Endothelial cell of umbilical vein (primary cell): Measurements from ENCODE around the gene SERPIND1. TPM values are rescaled to one million over a fixed set of nuclear protein-coding genes. Genes with fewer than 3 reads are reported as not detected.

Experiments
- BruUV-seq: library from RNA; stranded (reverse); fragments of 400-500 nt; replicated peaks from 2 replicates; lab custom pipeline; 2021; lab: Mats Ljungman, UMichigan
- CTCF ChIA-PET: fragments of 300-600, 350-600 bp; sonication (Branson Sonifier 250); formaldehyde crosslinking; loops from one replicate; lab custom pipeline; 2021; ENCODE audit warnings: antibody characterized with exemption, inconsistent platforms; lab: Charles Lee
- POLR2A ChIA-PET: fragments of 300-600, 350-600 bp; sonication (Branson Sonifier 250); formaldehyde crosslinking; loops from one replicate; lab custom pipeline; 2021; ENCODE audit warnings: antibody characterized with exemption, inconsistent platforms; lab: Charles Lee
- DNase-seq: peaks from one replicate; pipeline ENCODE4 v3.0.0-alpha.2; 2011; ENCODE audit warnings: low read depth, low spot score
- FAIRE-seq: peaks from 2 replicates; lab custom pipeline; 2011; peaks lifted over from hg19 to GRCh38; lab: Jason Lieb, UNC
- H2AFZ ChIP-seq: 2 replicates; pipeline ENCODE4 v1.6.0; 2012; ENCODE audit warnings: low read depth, low read length, control low read depth, inconsistent platforms
- H3K27ac ChIP-seq: 2 replicates; pipeline ENCODE4 v1.5.1; 2011; ENCODE audit warnings: low read depth, mild to moderate bottlenecking, control low read depth, low read length, moderate library complexity; ENCODE audit not compliant: insufficient read depth
- H3K27me3 ChIP-seq, 2 experiments: 2 replicates each; pipeline versions ENCODE4 v1.6.0 to v1.6.1; 2011; ENCODE audit warnings: low read length in 2 of 2, mixed read lengths in 1 of 2; ENCODE audit not compliant: control insufficient read depth in 2 of 2, insufficient read depth in 2 of 2
- H3K36me3 ChIP-seq, 2 experiments: 2 replicates in 1 of 2; 3 replicates in 1 of 2; pipeline ENCODE4 v1.5.1; 2011; ENCODE audit warnings: low read length in 2 of 2, mild to moderate bottlenecking in 1 of 2, moderate library complexity in 1 of 2; ENCODE audit not compliant: control insufficient read depth in 2 of 2, insufficient read depth in 2 of 2; ENCODE audit errors: extremely low read depth in 1 of 2
- H3K4me1 ChIP-seq: 3 replicates; pipeline ENCODE4 v1.5.1; 2011; ENCODE audit warnings: mild to moderate bottlenecking, low read length; ENCODE audit not compliant: control insufficient read depth, insufficient read depth; ENCODE audit errors: extremely low read depth
- H3K4me2 ChIP-seq: 2 replicates; pipeline ENCODE4 v1.6.1; 2011; ENCODE audit warnings: low read length, control low read depth, mixed read lengths; ENCODE audit not compliant: insufficient read depth
- H3K4me3 ChIP-seq, 3 experiments: fragments of 200-600 bp in 1 of 3; sonication (generic), shearing (Covaris generic) in 1 of 3; replicated peaks in 1 of 3; 2 replicates each; pipeline ENCODE4 v1.5.1; 2011 to 2016; ENCODE audit warnings: control low read depth in 3 of 3, low read length in 3 of 3, mild to moderate bottlenecking in 2 of 3, inconsistent platforms in 1 of 3, low read depth in 1 of 3, moderate library complexity in 1 of 3; ENCODE audit not compliant: insufficient read depth in 1 of 3
- H3K79me2 ChIP-seq: 2 replicates; pipeline ENCODE4 v1.6.0; 2012; ENCODE audit warnings: low read length, inconsistent platforms; ENCODE audit not compliant: control insufficient read depth, insufficient read depth
- H3K9ac ChIP-seq: replicated peaks from 2 replicates; pipeline ENCODE3; 2011; ENCODE audit warnings: low read length, control low read depth; ENCODE audit not compliant: insufficient read depth; ENCODE audit errors: extremely low read depth
- H3K9me1 ChIP-seq: replicated peaks from 3 replicates; pipeline ENCODE4 v1.6.0; 2011; ENCODE audit warnings: mild to moderate bottlenecking, low read length; ENCODE audit not compliant: control insufficient read depth, insufficient read depth; ENCODE audit errors: extremely low read depth
- H3K9me3 ChIP-seq: replicated peaks from 2 replicates; pipeline ENCODE4 v1.5.1; 2012; ENCODE audit warnings: low read length, inconsistent platforms; ENCODE audit not compliant: control insufficient read depth, insufficient read depth
- H4K20me1 ChIP-seq: replicated peaks from 2 replicates; pipeline ENCODE3; 2011; ENCODE audit warnings: mild to moderate bottlenecking, low read length; ENCODE audit not compliant: control insufficient read depth, insufficient read depth; ENCODE audit errors: extremely low read depth
- CTCF ChIP-seq, 2 donors: IDR thresholded peaks; 1 replicate in 1 of 2; 2 replicates in 1 of 2; pipeline ENCODE4 v1.5.1; 2011; ENCODE audit warnings: low read length in 2 of 2, mild to moderate bottlenecking in 2 of 2, moderate library complexity in 2 of 2, control low read depth in 1 of 2, inconsistent platforms in 1 of 2, low read depth in 1 of 2; ENCODE audit not compliant: insufficient read depth in 1 of 2; ENCODE audit errors: extremely low read depth in 1 of 2
- EZH2 ChIP-seq: IDR thresholded peaks from 2 replicates; pipeline ENCODE4 v1.6.1; 2012; ENCODE audit warnings: borderline replicate concordance, low read depth, mild to moderate bottlenecking, moderate library complexity, low read length, inconsistent platforms; ENCODE audit not compliant: severe bottlenecking
- FOS ChIP-seq: IDR thresholded peaks from 2 replicates; pipeline ENCODE4 v1.6.1; 2011; ENCODE audit warnings: mild to moderate bottlenecking, low read length, moderate library complexity, borderline replicate concordance; ENCODE audit not compliant: insufficient read depth
- GATA2 ChIP-seq: IDR thresholded peaks from 2 replicates; pipeline ENCODE4 v1.7.0; 2011; ENCODE audit warnings: low read depth, mild to moderate bottlenecking, moderate library complexity, mixed read lengths, low read length; ENCODE audit not compliant: insufficient read length, insufficient read depth
- JUN ChIP-seq: IDR thresholded peaks from 2 replicates; pipeline ENCODE4 v1.6.1; 2011; ENCODE audit warnings: borderline replicate concordance, low read depth; ENCODE audit not compliant: insufficient read length, insufficient read depth
- MAX ChIP-seq: IDR thresholded peaks from 2 replicates; pipeline ENCODE4 v1.6.1; 2011; ENCODE audit not compliant: insufficient read depth, insufficient read length
- MYC ChIP-seq: IDR thresholded peaks from one replicate; pipeline ENCODE4 v1.6.1; 2011; ENCODE audit warnings: mild to moderate bottlenecking, low read depth, low read length
- POLR2A ChIP-seq: IDR thresholded peaks from 2 replicates; pipeline ENCODE4 v1.6.1; 2012; ENCODE audit warnings: low read depth, mild to moderate bottlenecking, control low read depth, low read length
- POLR2AphosphoS5 ChIP-seq: IDR thresholded peaks from 2 replicates; pipeline ENCODE4 v1.6.1; 2012; ENCODE audit warnings: low read depth, mild to moderate bottlenecking, control low read depth, low read length, moderate library complexity; ENCODE audit not compliant: insufficient read depth
- dilution Hi-C: fragments of 300-500 bp; cut with MboI; formaldehyde crosslinking; loops from one replicate; pipeline ENCODE4 v1.15.0; 2019; ENCODE audit warnings: low sequenced_read_pairs; ENCODE audit not compliant: extremely low pct_ligation_motif_present
- intact Hi-C: fragments of 100-400 bp; cut with micrococcal nuclease; formaldehyde crosslinking; loops from one replicate; pipeline ENCODE4 v1.10.0; 2022
- polyA plus RNA-seq, 4 experiments: library from polyadenylated mRNA; depleted of rRNA in 3 of 4; stranded (reverse) in 3 of 4; unstranded in 1 of 4; fragments of >200 nt; gene quantifications; 2 replicates each; pipeline versions ENCODE4 v1.2.1 to v1.2.3, GENCODE V29; 2011 to 2012; ENCODE audit warnings: missing spikeins in 1 of 4
- total RNA-seq: library from RNA; stranded (reverse); gene quantifications from 2 replicates; pipeline ENCODE4 v1.2.3, GENCODE V29; 2021

Gene SERPIND1
- total and polyA plus RNA-seq, 2 donors (not counting 3 experiments of a cell fraction or from before 2014, with no cell fraction given) = 0.94 to 1.8 TPM

- Histone ChIP-seq H3K4me1 (peaks cover 49% of the 10 kb centered on the region), H3K79me2 (no peaks in the 10 kb centered on the region), H3K9me1 (no peaks in the 10 kb centered on the region), H3K9me3 (no peaks in the 10 kb centered on the region), H2AFZ (no peak overlapping the region), H3K4me2 (peak overlapping the region; percentile 26), H3K4me3 (no peak overlapping the region), H3K27me3 (no peaks in the 10 kb centered on the region), H3K27ac (peak overlapping the region; percentile 62), H4K20me1 (no peaks in the 10 kb centered on the region), H3K9ac (no peak overlapping the region), H3K36me3 (no peaks in the 10 kb centered on the region)
- dilution Hi-C loops (no loop called here), intact Hi-C loops (no loop called here)
- TF ChIP-seq JUN = peak; percentile 70
- peak; percentile 74 for TF ChIP-seq FOS
- TF ChIP-seq POLR2A = no peak
- no peak for TF ChIP-seq EZH2
- TF ChIP-seq GATA2 = peak; percentile 95
- TF ChIP-seq MAX = no peak
- TF ChIP-seq MYC = no peak
- peak; percentile 59 for TF ChIP-seq POLR2AphosphoS5
- TF ChIP-seq CTCF (IDR thresholded peaks at IDR 0.05; ENCODE audit: extremely low read depth in 1 of 2, insufficient read depth in 1 of 2, low read depth in 1 of 2, low read length in 2 of 2) = no peak
- POLR2A ChIA-PET = interaction anchor here (1.1 kb wide), 1 partner anchor 28 kb away, joined by 3 read pairs; no protein-coding TSS in a partner anchor
- CTCF ChIA-PET = interaction anchor here (0.6 to 1.7 kb wide), 12 partner anchors 10 to 114 kb away, joined by 3 to 9 read pairs (median 3); no protein-coding TSS in a partner anchor
- peak; percentile 67 for DNase-seq
- no TSS peak for BruUV-seq
- FAIRE-seq = peak; percentile 90
These were observed 3.7 kb downstream of the SERPIND1 start for GRCh38 chr22:20777420-20778177.
